Central memory CD4-positive, alpha-beta T cell (primary cell): ENCODE data around the gene TFE3.

Experiments
- DNase-seq: peaks from one replicate; pipeline ENCODE4 v3.0.0; 2022
- total RNA-seq, 3 experiments: gene quantifications; one replicate each; lab custom pipeline; 2026; lab: John Stamatoyannopoulos, UW

TFE3 gene, protein sequence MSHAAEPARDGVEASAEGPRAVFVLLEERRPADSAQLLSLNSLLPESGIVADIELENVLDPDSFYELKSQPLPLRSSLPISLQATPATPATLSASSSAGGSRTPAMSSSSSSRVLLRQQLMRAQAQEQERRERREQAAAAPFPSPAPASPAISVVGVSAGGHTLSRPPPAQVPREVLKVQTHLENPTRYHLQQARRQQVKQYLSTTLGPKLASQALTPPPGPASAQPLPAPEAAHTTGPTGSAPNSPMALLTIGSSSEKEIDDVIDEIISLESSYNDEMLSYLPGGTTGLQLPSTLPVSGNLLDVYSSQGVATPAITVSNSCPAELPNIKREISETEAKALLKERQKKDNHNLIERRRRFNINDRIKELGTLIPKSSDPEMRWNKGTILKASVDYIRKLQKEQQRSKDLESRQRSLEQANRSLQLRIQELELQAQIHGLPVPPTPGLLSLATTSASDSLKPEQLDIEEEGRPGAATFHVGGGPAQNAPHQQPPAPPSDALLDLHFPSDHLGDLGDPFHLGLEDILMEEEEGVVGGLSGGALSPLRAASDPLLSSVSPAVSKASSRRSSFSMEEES
- 49.1 to 59.0 (median 54.0) reads per million in 3 experiments for total RNA-seq

DNA sequence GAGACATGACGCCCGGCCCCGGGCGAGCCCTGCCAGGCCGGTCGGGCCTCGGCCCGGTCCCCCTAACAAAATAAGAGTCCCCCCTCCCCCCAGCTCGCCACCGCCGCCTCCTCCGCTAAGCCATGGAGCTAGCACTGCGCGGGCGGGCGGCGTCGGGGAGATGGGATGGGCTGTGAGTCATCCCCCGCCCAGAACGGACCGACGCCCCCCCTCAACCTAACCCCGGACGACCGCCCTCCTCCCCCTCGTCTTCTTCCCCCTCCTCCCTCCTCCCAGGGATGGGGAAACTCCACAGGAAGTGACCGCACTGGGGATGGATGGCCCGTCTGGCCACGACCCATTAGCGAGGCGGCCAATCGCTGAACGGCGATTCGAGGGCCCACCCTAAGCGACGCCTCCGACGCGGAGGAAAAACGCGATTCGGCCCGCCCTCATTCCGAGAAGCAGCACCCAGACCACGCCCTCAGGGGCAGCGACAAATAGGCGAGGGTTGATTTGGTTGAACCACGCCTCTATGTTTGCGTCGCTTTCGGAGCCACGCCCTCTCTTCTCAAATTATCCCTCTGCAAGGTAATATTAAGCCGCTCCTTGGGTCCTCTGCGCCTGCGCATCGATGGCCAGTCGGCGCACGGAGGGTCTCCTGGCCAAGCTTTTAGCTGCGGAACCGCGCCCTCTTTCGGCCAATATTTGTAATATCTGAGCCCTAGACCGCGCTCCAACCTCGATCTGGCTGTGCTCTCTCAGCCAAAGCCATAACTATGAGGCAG, at the start of gene TFE3:
Gene TFE3 (minus strand): TSS at position 138 of the 767 bp plus-strand sequence. CDS start 131 bp downstream, at position 7.
- DNase-seq: peak; percentile 96

DNA sequence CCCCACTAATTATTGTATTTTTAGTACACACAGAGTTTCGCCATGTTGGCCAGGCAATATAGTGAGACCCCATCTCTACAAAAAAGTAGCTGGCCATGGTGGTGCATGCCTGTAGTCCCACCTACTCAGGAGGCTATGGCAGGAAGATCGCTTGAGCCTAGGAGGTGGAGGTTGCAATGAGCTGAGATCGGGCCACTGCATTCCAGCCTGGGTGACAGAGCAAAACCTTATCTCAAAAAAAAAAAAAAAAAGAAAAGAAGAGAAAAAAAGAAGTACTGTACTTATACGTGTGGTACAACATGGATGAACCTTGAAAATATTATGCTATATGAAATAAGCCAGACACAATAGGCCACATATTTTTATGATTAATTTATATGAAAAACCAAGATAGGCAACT, 46.4 kb upstream of the TFE3 start:
- no peak for DNase-seq

DNA sequence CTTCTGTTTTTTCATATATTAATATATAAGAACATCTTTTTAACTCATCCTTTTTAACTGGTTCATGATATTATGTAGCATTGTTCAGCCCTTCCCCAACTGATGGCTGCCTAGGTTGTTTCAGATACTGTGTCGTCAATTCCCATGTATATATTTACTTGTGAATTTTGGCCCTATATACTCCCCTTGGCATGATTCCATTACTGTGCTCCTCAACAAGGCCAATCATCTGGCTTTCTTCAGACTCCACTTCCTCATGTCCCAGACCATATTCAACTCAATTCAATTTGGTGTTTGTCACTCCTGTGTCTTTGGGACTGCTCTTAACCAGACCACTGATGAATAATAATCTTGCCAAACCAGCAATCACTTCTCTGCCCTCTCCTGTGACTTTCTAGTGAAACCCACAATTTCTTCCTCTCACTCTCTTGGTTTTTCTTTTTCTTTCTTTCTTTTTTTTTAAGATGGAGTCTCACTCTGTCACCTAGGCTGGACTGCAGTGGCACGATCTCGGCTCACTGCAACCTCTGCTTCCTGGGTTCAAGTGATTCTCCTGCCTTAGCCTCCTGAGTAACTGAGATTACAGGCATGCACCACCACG, 39.2 kb upstream of the TFE3 start:
- DNase-seq: no peak

DNA sequence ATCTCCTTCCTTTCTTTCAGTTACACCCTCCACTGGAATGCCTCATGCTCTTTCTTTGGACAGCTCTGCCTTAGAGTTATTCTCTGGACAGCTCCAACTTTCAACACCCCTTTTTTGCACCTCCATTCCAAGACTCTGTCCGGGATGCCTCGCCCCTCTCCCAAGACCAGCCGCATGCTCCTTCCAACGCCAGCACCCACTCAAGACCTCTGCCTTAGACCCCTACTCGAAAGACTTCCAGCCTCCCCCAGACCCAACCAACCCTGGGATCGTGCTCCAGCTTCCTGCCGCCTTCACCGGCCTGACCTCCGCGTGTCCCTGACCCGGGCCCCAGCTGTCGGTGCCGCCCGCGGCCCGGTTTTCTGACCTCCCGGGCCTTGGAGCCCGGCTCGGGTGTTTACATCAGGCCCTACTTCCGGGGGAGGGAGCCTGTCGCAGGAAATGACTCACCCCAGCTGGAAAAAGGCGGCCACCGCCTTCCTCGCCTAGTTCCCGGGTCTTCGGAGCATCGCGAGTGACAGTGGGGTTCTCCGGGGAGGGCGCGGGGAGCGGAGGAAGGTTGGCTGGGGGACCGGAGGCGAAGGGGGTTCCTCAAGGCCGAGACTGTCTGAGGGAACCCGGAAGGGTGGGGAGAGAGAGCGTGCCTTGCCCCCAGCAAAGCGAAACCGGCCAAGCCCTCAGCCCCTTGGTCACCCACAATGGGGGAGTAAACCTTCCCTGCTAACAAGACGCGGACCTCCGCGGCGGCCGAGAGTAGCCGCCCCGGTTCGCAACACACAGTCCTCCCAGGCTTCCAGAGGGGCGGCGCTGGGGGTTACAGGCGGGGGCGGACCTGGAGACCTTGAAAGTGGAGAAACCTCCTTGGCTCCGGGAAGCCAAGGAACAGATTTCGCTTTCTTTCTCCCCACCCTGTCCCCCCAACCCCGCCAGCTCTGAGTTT, 36.6 kb upstream of the TFE3 start, which contains the start of gene WDR45:
Gene WDR45 (minus strand): TSS at position 399 of the 940 bp plus-strand sequence. CDS start 1,792 bp downstream, outside the sequence.
- DNase-seq: peak; percentile 69

DNA sequence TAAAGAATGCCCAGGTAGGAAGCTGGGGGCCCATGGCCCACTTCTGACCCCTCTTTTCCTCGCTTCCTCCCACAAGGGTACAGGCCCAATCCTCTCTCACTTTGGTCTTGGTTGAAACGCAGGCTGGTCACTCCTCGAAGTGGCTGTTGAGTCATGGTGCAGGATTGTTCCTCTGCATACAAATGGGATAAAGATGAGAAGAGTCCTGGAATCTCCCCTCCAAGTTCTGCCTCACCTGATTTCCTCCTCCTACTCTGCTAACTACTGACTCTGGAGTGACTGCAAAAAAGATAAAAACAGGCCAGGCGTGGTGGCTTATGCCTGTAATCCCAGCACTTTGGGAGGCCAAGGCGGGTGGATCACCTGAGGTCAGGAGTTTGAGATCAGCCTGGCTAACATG, 34.8 kb upstream of the TFE3 start:
- no peak for DNase-seq

DNA sequence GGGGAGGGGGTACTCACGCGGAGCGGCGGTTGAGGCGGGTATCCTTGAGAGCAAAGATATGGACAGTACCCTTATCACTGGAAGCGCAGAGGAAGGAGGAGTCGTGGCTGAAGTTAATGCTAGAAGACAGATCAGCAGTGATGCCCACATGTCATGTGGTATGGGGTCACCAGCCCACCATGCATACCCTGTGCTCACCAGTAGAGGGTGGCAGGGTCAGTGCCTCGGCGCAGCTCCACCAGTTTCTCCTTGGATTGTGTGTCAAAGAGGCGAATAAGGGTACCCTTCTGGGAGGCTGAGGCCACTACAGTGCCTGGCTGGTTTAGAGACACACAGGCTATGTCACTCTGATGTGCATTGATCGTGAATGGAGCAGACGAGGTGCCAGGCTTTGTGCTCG, 32.2 kb upstream of the TFE3 start:
- DNase-seq: no peak

DNA sequence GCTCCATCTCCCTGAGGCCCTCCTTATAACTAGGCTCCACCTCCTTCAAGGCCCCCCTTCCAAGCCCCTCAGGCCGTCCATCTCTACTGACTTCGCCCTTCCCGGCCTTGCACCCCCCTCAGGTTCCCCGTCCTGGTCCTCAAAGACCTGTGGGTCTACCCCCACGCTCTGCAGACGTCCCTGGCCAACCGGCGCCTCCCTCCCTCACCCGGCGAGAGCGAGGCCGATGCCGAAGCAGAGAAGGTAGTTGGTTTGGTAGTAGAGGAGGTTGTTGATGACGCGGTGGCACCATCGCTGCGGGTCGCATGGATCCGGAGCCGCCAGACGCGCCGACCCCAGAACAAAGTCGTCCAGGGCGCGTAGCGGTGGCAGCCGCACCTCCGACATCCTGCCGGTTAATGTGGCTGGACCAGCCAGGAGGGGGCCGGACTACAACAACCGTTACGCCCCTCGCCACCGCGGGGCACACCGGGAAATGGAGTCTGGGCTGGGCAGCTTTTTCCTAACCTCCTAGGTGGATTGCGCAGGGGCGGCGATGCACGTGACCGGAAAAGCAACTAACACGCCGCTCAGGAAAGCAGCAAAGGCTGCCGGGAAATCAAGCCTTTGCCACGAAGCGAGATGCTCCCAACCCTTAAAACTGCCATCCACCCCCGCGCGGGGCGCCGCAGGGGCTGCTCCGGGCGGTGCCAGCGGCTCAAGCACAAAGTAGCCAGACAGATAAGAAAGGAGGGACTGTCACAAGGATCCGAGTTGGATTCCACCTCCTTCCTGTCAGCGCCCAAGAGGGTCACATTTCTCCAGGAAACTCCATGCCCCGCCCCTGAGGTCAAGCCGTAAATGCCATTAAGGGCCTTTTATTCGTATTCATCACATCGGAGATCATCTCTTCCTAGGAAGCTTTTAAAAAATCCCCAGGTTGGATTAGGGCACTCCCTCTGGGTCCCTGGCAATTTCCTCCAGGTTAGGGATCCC, 30.7 kb upstream of the TFE3 start, which contains the start of gene PRAF2:
Gene PRAF2 (minus strand): TSS at position 402 of the 975 bp plus-strand sequence. CDS start 15 bp downstream, at position 387.
- DNase-seq: peak; percentile 90

DNA sequence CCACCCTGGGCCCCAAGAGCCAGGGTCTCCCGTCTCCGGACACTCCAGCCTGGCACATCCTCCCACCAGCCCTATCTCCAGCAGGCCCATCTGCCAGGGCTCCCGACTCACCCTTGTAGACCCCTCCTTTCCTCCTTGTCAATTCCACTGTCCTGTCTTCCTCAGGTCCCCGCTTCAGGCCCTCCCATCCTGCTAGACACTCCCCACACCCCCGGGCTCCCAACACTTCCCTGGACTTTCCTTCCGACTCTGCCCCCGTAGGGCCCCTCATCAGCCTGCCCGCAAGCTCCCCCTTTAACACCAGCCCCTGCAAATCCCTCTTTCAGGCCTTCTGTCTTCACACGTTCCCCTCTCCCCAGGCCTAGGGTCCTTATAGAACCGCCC, 29.5 kb upstream of the TFE3 start:
- DNase-seq: no peak

DNA sequence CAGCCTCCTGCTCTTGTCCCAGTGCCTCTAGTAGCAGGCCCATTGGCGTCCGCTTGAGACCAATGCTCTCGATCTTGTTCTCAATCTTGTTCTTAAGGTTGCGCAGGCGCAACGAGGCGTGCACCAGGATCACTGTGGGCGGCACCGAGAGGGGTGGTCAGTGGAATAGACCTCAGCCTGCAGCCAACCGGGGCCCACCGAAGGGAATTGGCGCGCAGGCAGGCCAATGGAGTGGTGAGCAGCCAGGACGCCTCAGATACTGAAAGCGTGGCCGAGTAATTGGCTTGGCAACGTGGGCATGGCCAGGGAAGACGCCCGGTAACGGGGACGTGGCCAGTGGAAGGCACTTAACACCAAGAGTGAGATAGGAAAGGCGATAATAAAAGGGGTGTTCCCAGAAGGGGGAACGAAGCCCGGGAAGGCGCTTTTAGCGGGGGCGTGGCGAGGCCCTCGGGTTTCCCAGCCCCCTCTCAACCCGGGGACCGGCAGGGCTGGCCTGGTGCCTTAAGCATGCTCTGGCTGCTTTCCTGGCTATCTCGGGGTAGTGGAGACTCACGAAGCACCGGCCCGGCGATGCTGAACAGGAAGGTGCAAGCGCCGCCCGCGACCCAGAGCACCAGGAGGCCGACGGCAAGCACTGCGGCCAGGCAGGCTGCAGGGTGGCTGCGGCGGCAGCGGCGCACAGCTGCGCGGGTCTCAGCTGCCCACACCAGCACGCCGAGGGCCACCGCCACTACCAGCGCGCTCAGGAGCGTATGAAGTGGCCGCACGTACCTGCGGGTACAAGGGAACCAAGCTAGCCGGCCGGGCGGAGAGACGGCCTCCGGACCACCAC, 28.9 kb upstream of the TFE3 start:
- DNase-seq: no peak

DNA sequence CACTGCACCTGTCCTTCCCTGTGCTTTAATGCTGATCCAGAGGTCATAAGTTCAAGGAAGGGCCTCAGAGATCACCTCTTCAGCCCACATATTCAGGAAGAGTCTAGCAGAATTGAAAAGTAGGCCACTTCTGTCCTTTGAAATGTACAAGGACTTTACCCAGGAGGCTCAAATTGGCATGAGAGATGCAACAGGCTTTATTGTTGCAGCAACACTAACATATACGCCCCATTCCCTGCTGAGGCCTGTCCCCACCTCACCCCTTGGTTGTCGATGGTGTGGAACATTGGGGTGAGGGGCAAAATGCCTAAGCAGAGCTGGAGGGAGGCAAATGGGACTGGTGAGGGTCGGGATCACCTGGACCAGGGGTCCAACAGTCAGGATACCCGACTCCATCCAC, 27.8 kb upstream of the TFE3 start:
- DNase-seq: no peak

DNA sequence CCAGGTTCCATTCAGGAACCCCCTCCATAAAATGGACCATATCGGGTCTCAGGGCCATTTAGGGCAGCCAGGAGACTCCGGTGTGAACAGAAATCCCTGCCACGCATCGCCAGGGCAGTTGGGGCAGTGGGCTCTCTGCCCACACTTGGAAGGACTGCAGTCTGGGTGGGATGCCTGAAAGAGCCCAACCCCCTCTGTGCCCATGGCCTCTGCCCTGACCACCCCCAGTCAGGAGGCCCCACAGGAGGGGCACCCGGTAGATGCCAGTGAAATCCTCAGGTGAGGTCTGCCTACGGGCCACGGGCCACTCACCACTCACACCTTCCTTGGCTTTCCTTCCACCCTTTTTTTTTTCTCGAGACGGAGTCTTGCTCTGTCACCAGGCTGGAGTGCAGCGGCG, 25.9 kb upstream of the TFE3 start:
- no peak for DNase-seq

DNA sequence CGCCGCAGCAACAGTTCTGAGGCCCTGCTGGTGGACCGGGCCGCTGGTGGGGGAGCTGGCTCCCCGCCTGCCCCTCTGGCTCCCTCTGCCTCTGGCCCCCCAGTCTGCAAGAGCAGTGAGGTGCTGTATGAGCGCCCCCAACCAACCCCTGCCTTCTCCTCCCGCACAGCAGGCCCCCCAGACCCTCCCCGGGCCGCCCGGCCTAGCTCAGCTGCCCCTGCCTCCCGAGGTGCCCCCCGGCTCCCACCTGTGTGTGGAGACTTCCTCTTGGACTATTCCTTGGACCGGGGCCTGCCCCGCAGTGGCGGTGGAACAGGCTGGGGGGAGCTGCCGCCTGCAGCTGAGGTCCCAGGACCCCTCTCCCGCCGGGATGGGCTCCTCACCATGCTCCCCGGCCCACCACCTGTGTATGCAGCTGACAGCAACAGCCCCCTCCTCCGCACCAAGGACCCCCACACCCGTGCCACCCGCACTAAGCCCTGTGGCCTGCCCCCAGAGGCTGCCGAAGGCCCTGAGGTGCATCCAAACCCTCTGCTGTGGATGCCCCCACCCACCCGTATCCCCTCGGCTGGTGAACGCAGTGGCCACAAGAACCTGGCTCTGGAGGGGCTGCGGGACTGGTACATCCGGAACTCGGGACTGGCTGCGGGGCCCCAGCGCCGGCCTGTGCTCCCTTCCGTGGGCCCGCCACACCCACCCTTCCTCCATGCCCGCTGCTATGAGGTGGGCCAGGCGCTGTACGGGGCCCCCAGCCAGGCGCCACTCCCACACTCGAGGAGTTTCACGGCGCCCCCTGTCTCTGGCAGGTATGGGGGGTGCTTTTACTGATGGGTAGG, 24.3 kb upstream of the TFE3 start:
- no peak for DNase-seq

DNA sequence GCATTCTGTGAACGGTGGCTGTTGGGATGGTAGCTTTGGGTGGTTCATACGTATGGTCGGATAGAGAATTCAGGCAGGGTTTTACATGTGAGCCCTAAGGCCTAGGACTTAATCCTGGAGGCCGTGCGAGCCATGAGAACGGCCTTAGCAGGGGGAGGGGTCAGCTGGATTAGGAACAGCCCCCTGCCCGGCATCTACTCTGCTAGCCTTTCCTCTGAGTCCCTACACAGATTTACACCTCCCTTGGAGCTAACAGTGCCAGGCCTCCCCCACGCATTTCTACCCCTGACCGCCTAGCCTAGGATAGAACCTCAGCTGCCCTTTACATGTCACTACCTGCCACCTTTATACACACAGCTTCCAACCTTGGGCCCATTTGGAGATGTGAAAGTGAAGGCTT, 23.5 kb upstream of the TFE3 start:
- no peak for DNase-seq

DNA sequence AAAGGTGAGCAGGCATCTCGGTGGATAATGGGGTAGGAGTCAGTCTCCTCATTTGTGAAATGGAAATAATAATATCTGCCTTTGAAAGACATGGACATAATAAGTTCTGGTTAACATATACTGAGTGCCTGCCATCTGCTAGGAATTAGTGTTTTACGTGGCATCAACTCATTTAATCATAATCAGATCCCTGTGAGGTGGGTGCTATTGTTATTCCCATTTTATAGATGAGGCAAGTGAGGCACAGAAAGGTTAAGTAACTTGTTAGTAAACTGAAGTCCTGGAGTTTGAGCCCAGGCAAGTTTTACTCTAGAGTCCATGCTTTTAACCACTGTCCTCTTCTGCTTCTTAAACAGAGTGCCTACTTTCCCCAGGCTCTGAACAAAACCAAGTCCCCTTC, 23.1 kb upstream of the TFE3 start:
- DNase-seq: no peak

DNA sequence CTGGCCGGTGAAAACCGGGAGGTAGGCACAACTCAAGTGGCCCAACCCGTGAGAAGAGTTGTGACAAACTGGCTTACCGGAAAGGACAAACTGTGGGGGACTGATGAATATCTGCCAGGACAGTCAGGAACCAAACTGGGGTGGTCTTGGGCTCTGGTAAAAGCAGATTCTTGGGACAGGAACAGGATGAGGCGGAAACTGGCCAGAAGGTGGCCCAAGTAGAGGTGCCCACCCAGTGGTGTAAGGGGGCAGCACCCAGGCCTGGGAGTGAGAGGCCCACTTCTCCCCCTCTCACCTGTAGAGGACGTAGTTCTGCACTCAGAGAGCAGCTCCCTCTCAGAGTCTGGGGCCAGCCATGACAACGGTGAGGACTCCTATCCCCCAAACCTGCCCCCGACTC, 21.6 kb upstream of the TFE3 start:
- no peak for DNase-seq

DNA sequence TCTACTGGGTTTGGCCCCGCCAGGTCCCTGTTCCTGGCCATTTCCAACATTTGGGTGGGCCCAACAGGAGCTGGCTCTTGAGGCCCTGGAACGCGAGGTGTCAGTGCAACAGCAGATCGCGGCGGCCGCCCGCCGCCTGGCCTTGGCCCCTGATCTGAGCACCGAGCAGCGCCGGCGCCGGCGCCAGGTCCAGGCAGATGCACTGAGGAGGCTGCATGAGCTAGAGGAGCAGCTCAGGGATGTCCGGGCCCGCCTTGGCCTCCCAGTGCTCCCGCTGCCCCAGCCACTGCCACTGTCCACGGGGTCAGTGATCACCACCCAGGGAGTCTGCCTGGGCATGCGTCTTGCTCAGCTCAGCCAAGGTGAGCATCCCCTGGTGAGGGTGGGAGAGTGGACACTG, 21.1 kb upstream of the TFE3 start:
- DNase-seq: no peak

DNA sequence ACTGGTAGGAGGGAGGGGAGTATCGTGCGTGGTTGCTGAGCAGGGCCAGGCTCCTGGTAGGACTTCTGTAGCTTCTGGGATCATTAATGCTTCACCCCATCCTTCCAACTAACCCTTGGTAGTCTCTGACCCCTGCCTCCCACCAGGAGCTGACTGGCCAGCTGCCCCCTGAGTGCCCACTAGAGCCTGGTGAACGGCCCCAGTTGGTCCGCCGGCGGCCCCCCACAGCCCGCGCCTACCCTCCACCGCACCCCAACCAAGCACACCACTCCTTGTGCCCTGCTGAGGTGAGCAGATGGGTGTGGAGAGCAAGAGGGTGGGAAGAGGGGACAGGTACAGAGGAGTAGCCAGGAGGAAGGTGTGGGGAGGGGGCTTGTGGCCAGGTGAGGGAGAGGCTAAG, 20.6 kb upstream of the TFE3 start:
- DNase-seq: no peak

DNA sequence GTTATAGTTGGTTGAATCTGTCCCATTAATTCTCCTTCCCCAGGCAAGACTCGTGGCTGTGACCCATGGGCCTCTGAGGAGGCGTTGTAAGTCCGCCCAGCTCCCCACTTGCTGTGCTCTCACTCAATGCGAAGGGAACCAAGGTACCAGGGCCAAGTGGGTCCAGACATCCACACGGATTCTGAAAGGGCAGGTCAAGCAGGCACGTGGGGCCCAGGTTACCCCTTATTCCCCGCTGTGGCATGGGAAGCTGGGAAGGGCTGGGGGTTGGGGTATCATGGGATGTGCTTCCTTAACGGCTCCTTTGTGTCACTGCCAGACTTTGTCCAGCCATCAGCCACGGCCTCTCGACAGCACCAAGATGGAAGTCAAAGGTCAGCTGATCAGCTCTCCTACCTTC, 18.8 kb upstream of the TFE3 start:
- DNase-seq: no peak

DNA sequence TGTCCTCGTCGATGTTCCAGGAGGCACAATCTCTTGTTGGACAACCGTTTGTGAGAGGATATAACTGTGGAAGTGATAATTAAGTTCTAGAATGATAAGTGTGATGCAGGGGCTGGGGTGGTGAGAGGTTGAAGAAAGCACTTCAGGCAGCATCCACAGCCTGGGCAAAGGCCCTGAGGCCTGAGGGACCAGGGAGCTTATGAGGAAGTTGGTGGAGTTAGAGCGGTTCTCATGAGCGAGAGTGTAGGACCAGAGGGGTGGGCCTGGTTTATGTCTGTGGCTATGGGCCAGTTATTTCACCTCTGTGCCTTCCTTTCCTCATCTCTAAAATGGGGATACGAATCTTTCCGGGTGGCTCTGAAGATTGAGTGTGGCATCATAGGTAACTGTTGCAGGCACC, 18.3 kb upstream of the TFE3 start:
- DNase-seq: no peak
